Body of pancreas (tissue), 4 donors: Measurements from ENCODE around the gene FKBP9. TPM values are rescaled to one million over a fixed set of nuclear protein-coding genes. Genes with fewer than 3 reads are reported as not detected.

ENCODE experiments used
- ATAC-seq: fragments of 150-250 bp; one replicate; pipeline ENCODE4 v1.9.1; 2016
- DNase-seq, 4 donors: peaks; one replicate each; pipeline ENCODE4 v3.0.0-alpha.2; 2019
- H3K27ac ChIP-seq, 4 donors: fragments of 200-600 bp; sonication (generic); 1 replicate in 3 of 4; 2 replicates in 1 of 4; pipeline versions ENCODE4 v1.5.1 to v1.6.1; 2016 to 2019; ENCODE audit warnings: mild to moderate bottlenecking in 1 of 4, mixed read lengths in 1 of 4, moderate library complexity in 1 of 4
- H3K27me3 ChIP-seq, 2 donors: fragments of 200-600 bp; sonication (generic); one replicate each; pipeline ENCODE4 v1.6.0; 2016; ENCODE audit warnings: mild to moderate bottlenecking in 1 of 2
- H3K36me3 ChIP-seq, 2 donors: fragments of 200-600 bp; sonication (generic); replicated peaks in 1 of 2; 2 replicates each; pipeline ENCODE4 v1.5.1; 2016; ENCODE audit warnings: low read depth in 2 of 2; ENCODE audit not compliant: insufficient read depth in 1 of 2
- H3K4me1 ChIP-seq: fragments of 200-600 bp; sonication (generic); one replicate; pipeline ENCODE4 v1.6.0; 2016
- H3K4me3 ChIP-seq, 2 donors: fragments of 200-600 bp; sonication (generic); 1 replicate in 1 of 2; 2 replicates in 1 of 2; pipeline ENCODE4 v1.5.1; 2016 to 2019
- H3K9me3 ChIP-seq, 3 donors: fragments of 200-600 bp; sonication (generic); 1 replicate in 2 of 3; 2 replicates in 1 of 3; pipeline ENCODE4 v1.5.1; 2016
- POLR2A ChIP-seq, 3 donors: fragments of 450-650 bp; IDR thresholded peaks; one replicate each; pipeline ENCODE4 v1.6.1; 2016; ENCODE audit warnings: antibody characterized with exemption in 3 of 3, mild to moderate bottlenecking in 2 of 3
- WGBS, 2 donors: methylation state at CpG; one replicate each; pipeline ENCODE4 v1.1.5; 2017; 5-methylcytosine and 5-hydroxymethylcytosine counted together
- intact Hi-C: fragments of 100-400 bp; cut with DNase I; formaldehyde crosslinking; loops from one replicate; pipeline ENCODE4 v1.15.1; 2023
- total RNA-seq, 2 donors: library from RNA; depleted of rRNA; stranded (reverse); fragments of >200 nt; gene quantifications; one replicate each; pipeline ENCODE4 v1.1.0, GENCODE V29; 2016
- TF ChIP-seq, protein P1 (sequence below), 7 experiments: fragments of 450-650 bp in 4 of 7; fragments of 200-600 bp in 3 of 7; sonication (generic) in 3 of 7; IDR thresholded peaks; one replicate each; pipeline ENCODE4 v1.5.1; 2016 to 2019; ENCODE audit warnings: antibody characterized with exemption in 7 of 7

Gene FKBP9
- total RNA-seq, 2 donors from 2014 or later, result 70.8 to 253 TPM

DNA sequence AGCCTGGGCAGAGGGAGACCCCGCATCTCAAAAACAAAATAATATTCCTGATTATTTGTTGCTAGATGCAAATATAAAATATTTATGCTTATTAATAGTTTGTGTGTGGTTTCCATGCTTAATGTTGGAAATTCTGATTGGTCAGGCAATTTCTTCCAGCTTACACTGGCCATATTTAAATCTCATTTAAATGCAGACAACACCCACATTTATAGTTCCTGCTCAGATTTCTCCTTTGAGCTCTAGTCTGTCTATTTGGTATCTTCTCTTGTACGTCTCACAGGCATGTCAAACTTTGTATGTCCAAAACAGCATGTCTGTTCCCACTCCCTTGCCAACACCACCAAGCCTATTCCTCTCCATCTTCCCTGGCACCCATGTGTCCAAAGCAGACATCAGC is 52.5 kb downstream of the FKBP9 start:
- DNase-seq (no peak), ATAC-seq (no peak)
- no peaks in the 10 kb centered on the region for H3K9me3 ChIP-seq
- TF ChIP-seq, protein P1, sequence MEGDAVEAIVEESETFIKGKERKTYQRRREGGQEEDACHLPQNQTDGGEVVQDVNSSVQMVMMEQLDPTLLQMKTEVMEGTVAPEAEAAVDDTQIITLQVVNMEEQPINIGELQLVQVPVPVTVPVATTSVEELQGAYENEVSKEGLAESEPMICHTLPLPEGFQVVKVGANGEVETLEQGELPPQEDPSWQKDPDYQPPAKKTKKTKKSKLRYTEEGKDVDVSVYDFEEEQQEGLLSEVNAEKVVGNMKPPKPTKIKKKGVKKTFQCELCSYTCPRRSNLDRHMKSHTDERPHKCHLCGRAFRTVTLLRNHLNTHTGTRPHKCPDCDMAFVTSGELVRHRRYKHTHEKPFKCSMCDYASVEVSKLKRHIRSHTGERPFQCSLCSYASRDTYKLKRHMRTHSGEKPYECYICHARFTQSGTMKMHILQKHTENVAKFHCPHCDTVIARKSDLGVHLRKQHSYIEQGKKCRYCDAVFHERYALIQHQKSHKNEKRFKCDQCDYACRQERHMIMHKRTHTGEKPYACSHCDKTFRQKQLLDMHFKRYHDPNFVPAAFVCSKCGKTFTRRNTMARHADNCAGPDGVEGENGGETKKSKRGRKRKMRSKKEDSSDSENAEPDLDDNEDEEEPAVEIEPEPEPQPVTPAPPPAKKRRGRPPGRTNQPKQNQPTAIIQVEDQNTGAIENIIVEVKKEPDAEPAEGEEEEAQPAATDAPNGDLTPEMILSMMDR (IDR thresholded peaks at IDR 0.05), result no peak
- no peak for TF ChIP-seq POLR2A (IDR thresholded peaks at IDR 0.05)
- H3K27ac ChIP-seq, result no peak overlapping the region
- H3K27me3 ChIP-seq, result no peaks in the 10 kb centered on the region
- peaks cover under 1 to 4% of the 10 kb centered on the region in 2 donors for H3K36me3 ChIP-seq
- intact Hi-C loops, result no loop called here
- no peaks in the 10 kb centered on the region for H3K4me1 ChIP-seq
- 88 to 96% methylated on average over 2 of the region's 2 CpGs for WGBS, 2 donors
- no peak overlapping the region for H3K4me3 ChIP-seq

DNA sequence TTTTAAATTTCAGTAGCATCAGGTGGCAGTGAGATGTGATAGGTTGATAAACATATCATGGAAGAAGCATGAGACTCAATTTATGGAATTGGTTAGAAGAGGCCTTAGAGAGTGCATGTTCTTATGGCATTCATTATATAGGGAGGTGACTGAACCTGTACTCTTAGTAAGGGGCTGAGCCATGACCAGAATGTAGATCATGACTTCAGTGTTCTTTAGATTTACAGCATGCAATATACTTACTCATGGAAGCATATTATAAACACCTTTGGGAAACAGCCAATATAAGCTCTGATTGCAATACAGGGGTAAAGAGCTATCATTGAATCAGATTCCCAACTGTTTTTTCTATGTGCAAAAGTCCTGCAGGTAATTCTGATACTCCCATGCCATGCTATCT is 55.1 kb downstream of the FKBP9 start:
- Histone ChIP-seq H3K27me3 (no peaks in the 10 kb centered on the region), H3K27ac (no peak overlapping the region), H3K4me1 (no peaks in the 10 kb centered on the region), H3K36me3 (peaks cover 6 to 7% of the 10 kb centered on the region in 2 donors), H3K9me3 (no peaks in the 10 kb centered on the region), H3K4me3 (no peak overlapping the region)
- ATAC-seq (no peak), DNase-seq (no peak)
- intact Hi-C loops, result no loop called here
- no peak for TF ChIP-seq POLR2A (IDR thresholded peaks at IDR 0.05)

DNA sequence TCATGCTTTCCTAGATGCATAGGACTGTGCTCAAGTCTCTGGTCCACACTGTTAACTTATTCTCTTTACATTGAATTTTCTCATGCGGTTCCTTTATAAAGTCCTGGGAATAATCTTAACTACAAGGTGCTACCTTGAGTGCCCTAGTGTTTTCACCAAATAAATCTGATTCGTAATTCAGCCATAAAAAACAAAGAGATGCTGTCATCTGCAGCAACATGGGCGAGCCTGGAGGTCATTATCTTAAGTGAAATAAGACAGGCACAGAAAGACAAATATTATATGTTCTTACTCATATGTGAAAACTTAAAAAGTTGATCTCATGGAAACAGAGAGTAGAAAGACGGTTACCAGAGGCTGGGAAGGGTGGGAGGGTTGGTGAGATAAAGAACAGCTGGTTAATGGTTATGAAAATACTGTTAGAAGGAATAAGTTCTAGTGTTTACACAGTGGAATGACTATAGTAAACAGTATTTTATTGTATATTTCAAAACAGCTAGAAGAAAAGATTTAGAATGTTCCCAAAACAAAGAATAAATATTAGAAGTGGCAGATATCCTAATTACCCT is 67.0 kb downstream of the FKBP9 start:
- DNase-seq, result no peak
- Histone ChIP-seq H3K4me1 (peaks cover 4% of the 10 kb centered on the region), H3K27me3 (no peaks in the 10 kb centered on the region), H3K9me3 (no peaks in the 10 kb centered on the region), H3K4me3 (no peak overlapping the region), H3K36me3 (peaks cover 0 to 5% of the 10 kb centered on the region in 2 donors), H3K27ac (peak overlapping the region in 1 of 4 donors; percentile 18)
- intact Hi-C loops, result no loop called here
- peak; percentile 18 for ATAC-seq
- 44 to 58% methylated on average over 4 of the region's 4 CpGs for WGBS, 2 donors
- no peak for TF ChIP-seq POLR2A (IDR thresholded peaks at IDR 0.05)

DNA sequence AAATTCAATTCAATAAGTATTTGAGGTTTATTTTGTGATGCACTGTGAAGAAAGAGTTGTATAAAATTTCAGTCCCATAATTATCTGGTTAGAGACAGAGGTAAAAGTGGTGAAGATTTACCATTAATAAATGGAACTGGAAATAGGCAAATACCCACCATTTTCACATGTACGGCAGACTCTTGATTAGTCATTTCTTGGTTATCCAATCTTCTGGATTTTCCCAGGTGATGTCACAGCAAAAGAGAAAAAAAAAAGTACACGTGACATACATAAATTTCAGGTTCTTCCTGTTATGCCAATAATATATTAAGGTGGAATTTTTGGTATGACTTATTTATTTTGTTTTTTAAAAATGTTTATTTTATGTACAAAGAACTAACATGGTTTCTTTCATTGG is 78.5 kb downstream of the FKBP9 start:
- TF ChIP-seq, protein P1 (IDR thresholded peaks at IDR 0.05), result no peak
- no peak for TF ChIP-seq POLR2A (IDR thresholded peaks at IDR 0.05)
- H3K9me3 ChIP-seq, result no peaks in the 10 kb centered on the region
- ATAC-seq (no peak), DNase-seq (no peak)
- intact Hi-C loops, result no loop called here
- no peaks in the 10 kb centered on the region for H3K36me3 ChIP-seq
- no peak overlapping the region for H3K27ac ChIP-seq
- no peak overlapping the region for H3K4me3 ChIP-seq
- peaks cover 28% of the 10 kb centered on the region for H3K4me1 ChIP-seq
- WGBS, 2 donors, result 88 to 94% methylated on average over 2 of the region's 2 CpGs
- no peaks in the 10 kb centered on the region for H3K27me3 ChIP-seq

DNA sequence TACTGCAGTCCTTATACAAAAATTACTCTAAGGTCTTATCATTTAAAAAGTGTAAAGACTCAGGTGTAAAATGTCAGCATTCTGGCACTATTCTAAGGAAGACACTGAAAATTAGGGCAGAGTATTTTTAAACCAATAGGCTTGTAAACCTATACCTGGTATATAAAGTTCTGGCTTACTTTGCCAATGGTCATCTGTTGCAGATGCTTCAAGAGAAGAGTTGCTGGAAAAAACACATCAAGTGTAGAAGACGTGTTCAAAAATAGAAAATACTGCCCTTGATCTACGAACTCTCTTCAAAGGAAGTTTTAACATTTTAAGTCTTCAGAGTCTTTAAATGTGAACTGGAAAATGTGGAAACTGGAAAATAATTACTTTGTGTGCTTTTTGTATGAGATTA is 81.4 kb downstream of the FKBP9 start:
- intact Hi-C loops, result no loop called here
- Histone ChIP-seq H3K27me3 (no peaks in the 10 kb centered on the region), H3K4me1 (peaks cover 53% of the 10 kb centered on the region), H3K9me3 (no peaks in the 10 kb centered on the region), H3K36me3 (no peaks in the 10 kb centered on the region), H3K4me3 (no peak overlapping the region), H3K27ac (peak overlapping the region in 3 of 4 donors; percentile 44 to 84 (median 70))
- ATAC-seq, result no peak
- WGBS, 2 donors, result 10 to 12% methylated on average over 2 of the region's 2 CpGs
- TF ChIP-seq, protein P1 (IDR thresholded peaks at IDR 0.05), result no peak
- TF ChIP-seq POLR2A (IDR thresholded peaks at IDR 0.05), result no peak
- no peak for DNase-seq

DNA sequence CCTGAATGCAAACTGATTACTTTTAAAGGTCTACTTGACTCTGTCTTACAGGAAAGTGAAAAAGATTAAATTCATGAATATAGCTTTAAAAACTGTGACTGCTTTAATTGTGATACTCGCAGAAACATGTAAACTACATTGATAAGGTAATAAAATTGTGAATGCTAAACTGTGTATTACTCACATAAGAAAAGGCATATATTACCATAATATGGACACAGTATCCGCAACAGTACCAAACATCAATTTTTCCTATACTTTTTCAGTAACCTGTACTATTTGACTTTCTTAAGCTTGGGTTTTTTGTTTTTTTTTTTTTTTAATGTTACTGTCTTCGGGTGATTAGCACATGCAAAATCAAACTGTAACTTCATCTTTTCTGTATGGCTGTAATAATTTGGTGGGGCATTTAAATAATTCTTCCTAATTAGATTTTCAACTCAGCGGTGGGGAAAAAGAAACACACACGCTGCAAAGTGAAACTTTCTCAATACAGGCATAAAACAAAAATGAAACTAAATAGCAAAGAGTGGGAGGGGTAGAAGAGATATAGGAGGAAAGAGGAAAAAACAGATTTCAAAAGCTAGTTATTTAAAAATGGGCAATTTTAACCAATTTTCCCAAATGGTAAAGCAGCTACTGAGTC is 82.1 kb downstream of the FKBP9 start:
- intact Hi-C loops, result no loop called here
- TF ChIP-seq, protein P1 (IDR thresholded peaks at IDR 0.05), result no peak
- TF ChIP-seq POLR2A (IDR thresholded peaks at IDR 0.05), result no peak
- H3K9me3 ChIP-seq, result no peaks in the 10 kb centered on the region
- H3K36me3 ChIP-seq, result no peaks in the 10 kb centered on the region
- no peaks in the 10 kb centered on the region for H3K27me3 ChIP-seq
- peak overlapping the region in 1 of 2 donors; percentile 28 for H3K4me3 ChIP-seq
- H3K27ac ChIP-seq, result peak overlapping the region in 3 of 4 donors; percentile 44 to 84 (median 70)
- no peak for ATAC-seq
- 2 to 4% methylated on average over 5 of the region's 5 CpGs for WGBS, 2 donors
- peaks cover 59% of the 10 kb centered on the region for H3K4me1 ChIP-seq
- DNase-seq, result no peak
